ENCODE measurements around the gene TCEA3.

TCEA3 gene

DNA sequence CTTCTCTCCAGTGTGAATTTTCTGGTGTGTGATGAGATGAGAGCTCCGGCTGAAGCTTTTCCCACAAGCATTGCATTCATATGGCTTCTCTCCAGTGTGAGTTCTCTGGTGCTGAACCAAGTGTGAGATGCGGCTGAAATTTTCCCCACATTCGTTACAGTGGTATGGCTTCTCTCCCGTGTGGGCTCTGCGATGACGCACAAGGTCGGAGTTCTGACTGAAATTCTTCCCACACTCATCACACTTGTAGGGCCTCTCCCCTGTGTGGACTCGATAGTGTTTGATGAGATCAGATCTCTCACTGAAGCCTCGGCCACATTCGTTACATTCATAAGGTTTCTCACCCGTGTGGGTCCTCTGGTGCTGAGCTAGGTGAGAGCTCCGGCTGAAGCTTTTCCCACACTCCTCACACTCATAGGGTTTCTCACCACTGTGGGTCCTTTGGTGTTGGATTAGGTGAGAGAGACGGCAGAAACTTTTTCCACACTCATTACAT, 62.3 kb downstream of the TCEA3 start:
- DNase-seq = no peak

DNA sequence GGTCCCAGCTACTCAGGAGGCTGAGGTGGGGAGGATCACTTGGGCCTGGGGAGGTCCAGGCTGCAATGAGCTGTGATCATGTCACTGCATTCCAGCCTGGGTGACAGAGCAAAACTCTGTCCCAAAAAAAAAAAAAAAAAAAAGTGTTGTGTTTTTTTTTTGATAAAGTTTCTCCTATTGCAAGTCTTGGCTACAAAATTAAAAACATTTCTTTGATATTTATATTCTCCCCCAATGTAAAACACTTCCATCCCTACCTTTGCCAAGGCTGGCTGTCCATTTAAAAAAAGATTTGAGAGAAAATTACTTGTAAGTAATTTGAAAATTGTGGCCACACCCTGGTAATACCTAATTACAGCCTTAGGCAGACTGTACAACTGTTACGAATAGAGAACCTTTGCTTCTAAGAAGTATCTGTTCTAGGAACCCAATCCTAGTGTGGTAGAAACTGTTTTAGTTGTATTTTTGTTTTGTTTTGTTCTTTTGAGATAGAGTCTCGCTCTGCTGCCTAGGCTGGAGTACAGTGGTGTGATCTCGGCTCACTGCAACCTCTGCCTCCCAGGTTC, 66.2 kb downstream of the TCEA3 start:
- no peak for DNase-seq

DNA sequence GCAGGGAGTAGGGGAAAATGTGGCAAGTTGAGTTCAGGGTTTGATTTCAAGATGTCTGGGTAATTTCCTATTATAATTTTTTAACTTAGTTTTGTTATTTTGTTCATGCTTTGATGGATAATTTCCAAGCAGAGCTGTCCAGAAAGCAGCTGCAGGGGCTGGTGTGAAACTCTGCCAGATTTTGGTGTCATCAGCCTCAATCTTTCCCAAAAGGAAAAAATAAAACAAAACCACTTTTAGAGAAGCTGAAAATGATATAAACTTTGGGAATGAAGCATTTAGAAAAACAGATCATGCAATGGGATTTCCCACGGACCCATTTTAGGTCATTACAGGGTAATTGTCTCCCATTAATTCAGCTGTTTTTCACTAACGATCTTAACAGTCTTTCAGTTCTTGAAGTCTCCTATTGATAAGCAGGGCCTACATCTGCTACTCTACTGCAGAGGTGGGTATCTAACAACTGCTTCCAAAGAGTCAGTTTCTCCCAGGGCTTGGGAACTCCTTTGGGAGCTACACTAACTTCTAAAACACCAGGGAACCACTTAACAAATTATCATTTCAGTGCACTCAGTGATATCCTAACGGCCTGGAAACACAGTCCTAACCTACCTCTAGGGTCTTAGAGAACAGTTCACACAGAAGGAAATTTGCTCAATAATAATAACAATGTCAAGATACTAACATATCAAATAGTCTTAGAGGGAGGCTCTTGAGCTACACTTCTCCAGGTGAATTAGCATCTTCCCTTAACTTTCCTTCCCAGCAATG, 67.2 kb downstream of the TCEA3 start:
- DNase-seq = no peak

DNA sequence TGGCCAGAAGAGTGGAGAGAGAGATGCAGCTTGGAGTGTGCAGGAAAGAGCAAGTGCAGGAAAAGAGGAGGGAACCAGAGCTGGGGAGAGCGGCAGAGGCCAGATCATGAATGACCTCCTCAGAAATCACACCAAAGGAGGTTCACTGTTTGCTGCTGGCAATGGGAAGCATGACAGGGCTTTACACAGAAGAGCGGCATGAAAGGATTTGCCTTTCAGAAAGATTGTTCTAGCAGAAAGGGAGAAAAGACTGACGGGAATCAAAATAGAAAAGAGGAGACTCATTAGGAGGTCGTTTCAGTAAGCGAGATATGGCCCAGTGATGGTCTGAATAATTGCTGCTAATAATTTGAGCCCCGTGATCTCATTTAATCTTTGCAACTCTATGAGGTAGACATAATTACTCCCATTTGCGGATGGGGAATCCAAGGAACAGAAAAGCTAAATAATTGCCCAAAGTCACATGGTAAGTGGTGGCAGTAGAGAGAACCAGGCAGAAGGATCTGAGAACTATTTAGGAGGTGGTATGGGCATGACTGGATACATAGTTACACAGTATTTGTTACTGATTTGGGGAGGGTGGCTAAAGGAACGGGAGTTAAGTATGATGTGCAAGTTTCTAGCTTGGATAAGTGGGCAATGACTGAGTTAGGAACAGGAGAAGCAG, 67.9 kb downstream of the TCEA3 start:
- DNase-seq = no peak

DNA sequence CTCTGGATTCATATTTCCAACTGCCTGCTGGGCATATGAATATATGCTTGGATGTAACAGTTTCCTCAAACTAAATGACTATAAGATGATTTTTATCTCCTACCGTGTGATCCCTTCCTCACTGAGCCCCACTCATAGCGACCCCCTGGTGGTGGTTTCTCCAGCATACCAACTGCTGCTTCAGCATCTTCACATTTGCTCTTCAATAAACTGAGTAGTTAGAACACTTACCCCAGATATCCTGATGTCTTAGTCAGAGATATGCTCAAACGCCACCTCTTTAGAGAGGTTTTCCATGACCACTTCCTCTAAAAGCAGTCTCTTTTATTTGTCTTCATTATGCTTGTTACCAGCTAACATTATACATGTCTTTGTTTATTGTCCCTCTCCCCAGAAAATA, 70.3 kb downstream of the TCEA3 start:
- no peak for DNase-seq

DNA sequence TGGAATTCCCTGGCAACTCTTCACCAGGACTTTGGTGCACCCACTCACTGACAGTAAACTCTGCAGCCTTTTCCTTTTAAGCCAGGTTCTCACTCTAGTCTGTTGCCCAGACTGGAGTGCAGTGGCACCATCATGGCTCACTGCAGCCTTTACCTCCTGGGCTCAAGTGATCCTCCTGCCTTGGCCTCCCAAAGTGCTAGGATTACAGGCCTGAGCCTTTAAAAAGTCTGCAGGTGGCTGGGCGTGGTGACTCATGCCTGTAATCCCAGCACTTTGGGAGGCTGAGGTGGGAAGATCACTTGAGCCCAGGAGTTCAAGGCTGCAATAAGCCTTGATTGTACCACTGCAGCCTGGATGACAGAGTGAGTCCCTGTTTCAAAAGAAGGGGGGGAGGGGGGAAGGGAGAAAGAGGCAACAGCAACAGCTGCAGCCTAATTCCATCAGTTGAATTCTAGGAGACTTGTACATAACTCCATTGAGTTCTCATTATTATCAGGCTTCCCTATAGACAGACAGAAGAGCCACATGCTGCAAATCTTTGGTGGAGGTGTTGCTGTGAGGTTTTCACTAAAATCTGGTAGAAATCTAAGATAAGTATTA, 72.4 kb downstream of the TCEA3 start:
- no peak for DNase-seq

DNA sequence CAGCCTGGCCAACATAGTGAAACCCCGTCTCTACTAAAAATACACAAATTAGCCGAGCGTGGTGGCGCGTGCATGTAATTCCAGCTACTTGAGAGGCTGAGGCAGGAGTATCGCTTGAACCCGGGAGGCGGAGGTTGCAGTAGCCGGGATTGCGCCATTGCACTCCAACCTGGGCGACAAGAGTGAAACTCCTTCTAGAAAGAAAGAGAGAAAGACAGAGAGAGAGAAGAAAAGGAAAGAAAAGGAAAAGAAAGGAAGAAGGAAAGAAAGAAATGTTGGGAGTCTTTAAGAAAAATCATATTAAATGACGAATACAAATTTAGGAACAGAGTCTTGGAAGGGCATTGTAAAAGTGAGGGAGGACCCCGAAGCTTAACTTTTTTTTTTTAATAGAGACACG, 78.6 kb downstream of the TCEA3 start:
- no peak for DNase-seq

DNA sequence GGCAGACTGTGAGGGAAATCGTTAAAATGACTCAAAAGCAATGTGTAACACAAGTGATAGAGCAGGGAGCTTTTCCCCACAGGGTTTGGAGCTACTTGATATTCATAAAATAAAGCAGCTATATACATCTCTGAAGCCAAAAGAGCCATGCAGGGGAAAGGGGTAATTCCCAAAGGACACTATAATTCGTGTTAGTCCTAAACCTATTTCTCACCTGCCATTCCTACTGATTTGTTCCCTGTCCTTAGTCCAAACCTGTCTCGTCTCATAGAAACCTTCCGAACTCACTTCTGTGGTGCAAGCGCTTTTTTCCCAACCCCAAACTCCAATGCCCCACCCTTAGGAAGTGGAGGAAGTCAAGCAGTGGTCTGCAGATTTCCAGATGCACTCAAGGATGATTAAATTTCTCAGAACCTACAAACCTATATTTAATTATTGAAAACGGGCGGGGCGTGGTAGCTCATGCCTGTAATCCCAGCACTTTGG, 79.5 kb downstream of the TCEA3 start:
- no peak for DNase-seq

DNA sequence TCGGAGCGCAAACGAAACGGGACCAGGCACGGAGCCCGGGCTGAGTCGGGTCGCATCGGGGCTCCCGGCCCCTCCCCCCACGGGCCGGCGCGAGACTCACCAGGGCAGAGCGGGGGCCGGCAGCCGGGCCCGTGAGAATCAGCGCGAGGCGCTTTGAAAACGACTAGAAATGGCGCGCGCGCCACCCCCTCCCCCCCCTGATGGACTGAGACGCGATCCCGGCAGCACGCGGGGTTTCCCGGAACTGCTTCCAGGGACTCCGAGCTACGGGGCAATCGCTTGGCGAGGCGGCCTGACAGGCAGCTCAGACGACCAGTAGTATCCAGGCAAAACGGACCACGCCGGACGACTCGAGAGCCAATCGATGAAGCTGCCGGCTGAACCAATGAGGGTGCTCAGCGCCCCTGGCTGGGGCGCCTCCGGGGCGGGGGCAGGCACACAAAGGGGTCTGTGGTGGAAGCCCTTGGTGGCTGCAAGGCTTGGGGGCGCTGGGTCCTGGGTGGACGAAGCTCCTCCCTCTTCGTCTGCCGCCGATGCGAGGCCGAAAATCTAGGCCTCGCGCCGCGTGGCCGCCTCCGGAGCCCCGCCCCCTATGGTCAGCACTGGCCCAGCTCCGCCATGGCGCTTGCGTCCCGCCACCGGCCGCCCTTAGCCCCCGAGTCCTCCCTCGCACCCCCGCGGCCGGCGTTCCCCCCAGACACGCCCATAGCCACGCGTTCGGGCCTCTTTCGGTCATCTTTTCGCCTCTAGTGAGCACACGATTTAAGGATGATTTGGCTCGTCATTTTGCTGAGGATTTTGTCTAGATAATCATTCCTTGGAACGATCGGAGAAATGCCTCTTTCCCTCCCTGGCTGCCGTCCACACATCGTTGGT, 80.2 kb downstream of the TCEA3 start, which contains the start of gene HNRNPR:
Gene HNRNPR, minus strand, starts transcription at position 174 of the 876 bp plus-strand sequence. CDS start 3,276 bp downstream, outside the sequence.
- DNase-seq = peak; percentile 99

DNA sequence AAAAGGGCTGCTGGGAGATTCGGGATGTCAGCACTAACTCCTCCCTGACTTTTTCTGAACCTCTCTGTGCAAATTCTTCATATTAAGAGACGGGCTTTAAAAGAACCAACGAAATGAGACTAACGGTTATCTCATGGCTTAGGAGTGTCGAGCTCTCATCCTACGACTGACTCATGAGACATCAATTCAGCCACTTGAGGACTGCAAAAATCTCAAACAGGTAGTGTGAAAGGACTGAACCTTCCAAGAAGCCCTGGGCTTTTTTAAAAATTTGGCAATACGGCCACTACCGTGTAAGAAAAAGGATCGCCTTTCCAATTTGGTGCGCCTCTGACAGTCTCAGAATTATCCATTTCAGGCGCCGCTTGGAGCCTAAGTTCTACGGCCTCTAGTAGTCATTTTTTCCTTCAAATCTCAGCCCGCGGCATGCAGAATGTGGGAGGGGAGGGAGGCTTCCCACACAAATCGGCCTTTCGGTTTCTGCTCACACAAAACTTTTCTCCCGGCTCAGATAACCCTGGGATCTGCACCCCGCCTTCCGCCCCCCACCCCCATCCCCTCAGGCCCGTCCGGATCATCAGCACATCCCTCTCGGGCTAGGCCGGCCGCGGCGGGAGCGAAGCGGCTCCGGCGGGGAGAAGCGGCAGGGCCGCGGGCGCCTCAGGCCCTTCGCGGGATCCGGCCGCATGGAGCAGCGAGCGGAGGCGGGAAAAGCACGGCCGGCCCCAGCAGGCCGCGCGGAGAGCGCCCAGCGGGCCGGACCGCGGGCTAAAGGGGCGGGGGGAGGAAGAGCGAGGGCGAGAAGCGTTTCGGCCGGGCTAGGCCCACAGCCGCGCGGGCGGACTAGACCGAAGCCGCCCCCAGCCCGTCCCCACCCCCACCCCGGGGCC, 81.1 kb downstream of the TCEA3 start:
- no peak for DNase-seq

DNA sequence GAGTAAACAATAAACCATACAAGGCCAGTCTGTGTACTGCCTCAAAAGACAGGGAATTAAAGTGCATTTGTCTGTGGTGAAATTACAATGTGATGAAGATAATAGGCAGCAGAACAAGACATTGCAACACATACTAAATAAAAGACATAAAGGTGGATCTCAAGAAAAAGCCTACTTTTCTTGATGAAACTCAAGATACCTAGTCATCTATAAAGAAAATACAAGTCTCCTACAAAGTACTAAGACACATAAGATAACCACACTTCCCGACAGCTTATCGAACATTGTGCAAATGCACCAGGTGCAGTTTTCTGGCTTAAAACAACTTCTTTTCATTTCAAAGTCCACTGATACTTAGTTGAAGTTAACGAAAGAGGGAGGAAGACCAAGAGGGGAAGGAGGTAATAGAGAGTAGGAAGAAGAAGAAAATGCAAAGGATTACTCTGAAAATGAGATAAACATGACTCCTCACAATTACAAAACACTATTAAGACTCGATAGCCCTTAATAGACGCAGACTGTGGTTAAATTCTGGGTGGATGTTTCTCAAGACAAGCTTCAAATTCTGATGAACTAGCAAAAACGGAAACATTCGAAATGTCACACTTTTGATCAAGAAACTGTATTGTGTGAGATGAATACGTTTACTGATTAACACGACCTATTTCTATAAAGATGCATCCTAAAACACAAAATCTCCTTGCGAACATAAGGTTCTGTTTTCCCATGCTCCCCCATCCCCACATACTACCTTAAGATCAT, 82.4 kb downstream of the TCEA3 start:
- no peak for DNase-seq

DNA sequence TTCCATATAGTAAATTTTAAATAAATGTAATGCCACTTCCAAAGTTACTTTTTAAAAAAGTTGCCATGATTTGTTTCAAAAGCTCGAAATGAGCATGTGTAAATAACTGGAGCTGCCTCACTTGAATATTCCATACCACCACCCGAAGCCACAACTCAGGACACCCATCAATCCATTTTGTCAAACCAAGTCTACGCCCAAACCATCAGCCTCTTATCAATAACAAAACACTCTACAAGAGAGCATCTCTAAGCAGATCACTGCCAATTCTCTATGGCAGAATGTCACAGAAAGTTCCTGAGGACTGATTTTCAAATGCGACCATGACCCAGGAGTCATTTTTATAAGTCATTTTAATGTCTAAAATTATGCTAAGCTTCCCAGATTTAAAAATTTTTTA, 84.9 kb downstream of the TCEA3 start:
- DNase-seq = no peak

DNA sequence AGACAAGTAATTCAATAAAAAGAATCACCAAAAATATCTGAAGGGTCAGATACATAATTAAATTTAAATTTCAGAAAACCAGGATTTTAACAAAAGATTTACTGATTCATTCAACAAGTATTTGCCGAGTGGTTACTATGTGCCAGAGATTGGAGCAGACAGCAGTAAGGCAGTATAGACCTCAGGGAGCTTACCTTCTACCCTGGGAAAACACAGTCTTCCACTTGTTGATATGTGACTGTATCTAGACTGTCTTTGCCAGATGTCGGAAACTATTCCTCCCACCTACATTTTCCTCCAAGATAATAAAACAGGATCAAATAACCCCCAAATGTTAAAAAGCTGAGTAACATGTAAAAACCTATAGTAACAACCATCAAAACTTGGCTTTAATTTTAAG, 86.7 kb downstream of the TCEA3 start:
- DNase-seq = no peak

DNA sequence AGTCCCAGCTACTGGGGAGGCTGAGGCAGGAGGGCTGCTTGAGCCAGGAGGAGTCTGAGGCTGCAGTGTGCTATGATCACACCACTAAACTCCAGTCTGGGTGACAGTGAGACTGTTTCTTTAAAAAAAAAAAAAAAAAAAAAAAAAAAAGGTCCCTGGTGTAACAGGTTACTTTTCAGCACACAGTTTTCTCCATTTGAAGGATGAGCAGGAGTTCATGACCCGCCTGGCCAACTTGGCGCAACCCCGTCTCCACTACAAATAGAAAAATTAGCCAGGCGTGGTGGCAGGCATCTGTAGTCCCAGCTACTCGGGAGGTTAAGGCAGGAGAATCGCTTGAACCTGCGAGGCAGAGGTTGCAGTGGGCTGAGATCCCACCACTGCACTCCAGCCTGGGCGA, 92.8 kb downstream of the TCEA3 start:
- no peak for DNase-seq
